ENCODE results near the gene DMRTC2.
"Not testable (repeated sequence)": the region's sequence is repeated elsewhere in the genome, so short reads cannot be mapped to it uniquely, and the experiment has no call there.

GRCh38 chr19:41875973-41876372 lies 31.1 kb downstream of the DMRTC2 start:
- not testable (repeated sequence) for TF ChIP-seq POLR2A, CTCF, POLR2AphosphoS5, EP300 (IDR thresholded peaks at IDR 0.05)
